Muscle of leg (tissue), 11 donors: ENCODE results near the gene FRRS1L. TPM values are rescaled to one million over a fixed set of nuclear protein-coding genes. Genes with fewer than 3 reads are reported as not detected.

Experiments
- DNase-seq: peaks from one replicate; pipeline ENCODE4 v3.0.0; 2013
- H3K27ac ChIP-seq: one replicate; pipeline ENCODE4 v1.5.1; 2013; ENCODE audit warnings: mild to moderate bottlenecking, low read length, control low read depth
- H3K27me3 ChIP-seq: one replicate; pipeline ENCODE4 v1.6.1; 2013; ENCODE audit warnings: low read length; ENCODE audit not compliant: control insufficient read depth, insufficient read depth
- H3K36me3 ChIP-seq: one replicate; pipeline ENCODE4 v1.6.1; 2013; ENCODE audit warnings: low read length; ENCODE audit not compliant: control insufficient read depth, insufficient read depth
- H3K4me1 ChIP-seq: one replicate; pipeline ENCODE4 v1.6.1; 2013; ENCODE audit warnings: low read length; ENCODE audit not compliant: control insufficient read depth, insufficient read depth
- H3K4me3 ChIP-seq: one replicate; pipeline ENCODE4 v1.5.1; 2013; ENCODE audit warnings: low read length, control low read depth
- H3K9me3 ChIP-seq: replicated peaks from 2 replicates; pipeline ENCODE4 v1.6.1; 2013; ENCODE audit warnings: low read depth, low read length; ENCODE audit not compliant: control insufficient read depth
- WGBS: methylation state at CpG from one replicate; pipeline ENCODE4 v1.1.5; 2013; ENCODE audit warnings: missing lambda C conversion rate; ENCODE audit not compliant: insufficient coverage; 5-methylcytosine and 5-hydroxymethylcytosine counted together
- polyA plus RNA-seq, 8 donors: library from polyadenylated mRNA; unstranded; fragments of 120-200 nt; gene quantifications; one replicate each; pipeline versions ENCODE4 v1.2.1 to v1.2.3, GENCODE V29; 2013; ENCODE audit warnings: inconsistent platforms in 1 of 8, low replicate concordance in 1 of 8; ENCODE audit not compliant: insufficient read length in 8 of 8, insufficient read depth in 1 of 8
- total RNA-seq: library from RNA; stranded (reverse); fragments of 120-200 nt; gene quantifications from one replicate; pipeline ENCODE4 v1.2.4, GENCODE V29; 2013

FRRS1L gene
- total and polyA plus RNA-seq, 9 donors, result 0.41 to 3.7 (median 1.1) TPM

GRCh38 chr9:109119439-109120203, 47.4 kb downstream of the FRRS1L start, which contains the start of gene TMEM245:
Gene TMEM245, minus strand, starts transcription at chr9:109119947. Its CDS starts 34 bp downstream, at chr9:109119913.
- Histone ChIP-seq H3K4me1 (peaks cover 14% of the 10 kb centered on the region), H3K9me3 (no peaks in the 10 kb centered on the region), H3K4me3 (peak within 1 kb of the TSS; percentile 73), H3K27me3 (no peaks in the 10 kb centered on the region), H3K36me3 (no peaks in the 10 kb centered on the region), H3K27ac (peak within 1 kb of the TSS; percentile 62)
- under 1% methylated on average over 73 of the region's 88 CpGs for WGBS
- peak; percentile 100 for DNase-seq

GRCh38 chr9:109118808-109119438, 48.1 kb downstream of the FRRS1L start:
- 0% methylated on average over 21 of the region's 29 CpGs for WGBS
- Histone ChIP-seq H3K4me1 (peaks cover 14% of the 10 kb centered on the region), H3K4me3 (peak overlapping the region; percentile 73), H3K27me3 (no peaks in the 10 kb centered on the region), H3K36me3 (no peaks in the 10 kb centered on the region), H3K27ac (peak overlapping the region; percentile 5), H3K9me3 (no peaks in the 10 kb centered on the region)
- peak; percentile 40 for DNase-seq

- no peaks in the 10 kb centered on the region for H3K9me3 ChIP-seq
- H3K27ac ChIP-seq, result peak overlapping the region; percentile 5
- 49% methylated on average over 3 of the region's 14 CpGs for WGBS
- peaks cover 14% of the 10 kb centered on the region for H3K4me1 ChIP-seq
- H3K4me3 ChIP-seq, result peak overlapping the region; percentile 73
- no peak for DNase-seq
- H3K27me3 ChIP-seq, result no peaks in the 10 kb centered on the region
- no peaks in the 10 kb centered on the region for H3K36me3 ChIP-seq
Observed at GRCh38 chr9:109117856-109118807, 48.9 kb downstream of the FRRS1L start.

- H3K9me3 ChIP-seq, result no peaks in the 10 kb centered on the region
- H3K4me3 ChIP-seq, result no peak overlapping the region
- no peak for DNase-seq
- WGBS, result no CpG with 5 or more reads among the region's 3 CpGs
- no peak overlapping the region for H3K27ac ChIP-seq
- no peaks in the 10 kb centered on the region for H3K27me3 ChIP-seq
- no peaks in the 10 kb centered on the region for H3K36me3 ChIP-seq
- H3K4me1 ChIP-seq, result peaks cover 14% of the 10 kb centered on the region
Observed at GRCh38 chr9:109115931-109116526, 51.0 kb downstream of the FRRS1L start.

- DNase-seq, result no peak
- no peaks in the 10 kb centered on the region for H3K27me3 ChIP-seq
- no peaks in the 10 kb centered on the region for H3K9me3 ChIP-seq
- no peak overlapping the region for H3K4me3 ChIP-seq
- no peaks in the 10 kb centered on the region for H3K36me3 ChIP-seq
- peaks cover 10% of the 10 kb centered on the region for H3K4me1 ChIP-seq
- WGBS, result 71% methylated on average over 2 of the region's 3 CpGs
- no peak overlapping the region for H3K27ac ChIP-seq
Observed at GRCh38 chr9:109114670-109115069, 52.4 kb downstream of the FRRS1L start.

- DNase-seq, result no peak
- no peak overlapping the region for H3K27ac ChIP-seq
- no peaks in the 10 kb centered on the region for H3K36me3 ChIP-seq
- WGBS, result 92% methylated on average over 9 of the region's 12 CpGs
- no peak overlapping the region for H3K4me3 ChIP-seq
- H3K9me3 ChIP-seq, result no peaks in the 10 kb centered on the region
- H3K27me3 ChIP-seq, result no peaks in the 10 kb centered on the region
- peaks cover 10% of the 10 kb centered on the region for H3K4me1 ChIP-seq
Observed at GRCh38 chr9:109113892-109114609, 53.0 kb downstream of the FRRS1L start.

GRCh38 chr9:109113254-109113653, 53.8 kb downstream of the FRRS1L start:
- 33% methylated on average over 1 of the region's 3 CpGs for WGBS
- H3K36me3 ChIP-seq, result no peaks in the 10 kb centered on the region

GRCh38 chr9:109110329-109111021, 56.6 kb downstream of the FRRS1L start:
- no peaks in the 10 kb centered on the region for H3K27me3 ChIP-seq
- H3K9me3 ChIP-seq, result no peaks in the 10 kb centered on the region
- H3K36me3 ChIP-seq, result no peaks in the 10 kb centered on the region
- H3K4me1 ChIP-seq, result no peaks in the 10 kb centered on the region
- no peak overlapping the region for H3K4me3 ChIP-seq
- no CpG with 5 or more reads among the region's 5 CpGs for WGBS
- no peak overlapping the region for H3K27ac ChIP-seq
- no peak for DNase-seq

More at GRCh38 chr9:109113254-109113653, 53.8 kb downstream of the FRRS1L start:
- Histone ChIP-seq H3K27ac (no peak overlapping the region), H3K4me3 (no peak overlapping the region), H3K9me3 (no peaks in the 10 kb centered on the region), H3K27me3 (no peaks in the 10 kb centered on the region), H3K4me1 (peaks cover 6% of the 10 kb centered on the region)
- no peak for DNase-seq

- no peak overlapping the region for H3K4me3 ChIP-seq
- peaks cover 2% of the 10 kb centered on the region for H3K36me3 ChIP-seq
- no peaks in the 10 kb centered on the region for H3K4me1 ChIP-seq
- no peak overlapping the region for H3K27ac ChIP-seq
- H3K27me3 ChIP-seq, result no peaks in the 10 kb centered on the region
- DNase-seq, result no peak
- no peaks in the 10 kb centered on the region for H3K9me3 ChIP-seq
Observed at GRCh38 chr9:109109967-109110328, 57.1 kb downstream of the FRRS1L start.
